Measurements from ENCODE around the gene IL34.

DNA sequence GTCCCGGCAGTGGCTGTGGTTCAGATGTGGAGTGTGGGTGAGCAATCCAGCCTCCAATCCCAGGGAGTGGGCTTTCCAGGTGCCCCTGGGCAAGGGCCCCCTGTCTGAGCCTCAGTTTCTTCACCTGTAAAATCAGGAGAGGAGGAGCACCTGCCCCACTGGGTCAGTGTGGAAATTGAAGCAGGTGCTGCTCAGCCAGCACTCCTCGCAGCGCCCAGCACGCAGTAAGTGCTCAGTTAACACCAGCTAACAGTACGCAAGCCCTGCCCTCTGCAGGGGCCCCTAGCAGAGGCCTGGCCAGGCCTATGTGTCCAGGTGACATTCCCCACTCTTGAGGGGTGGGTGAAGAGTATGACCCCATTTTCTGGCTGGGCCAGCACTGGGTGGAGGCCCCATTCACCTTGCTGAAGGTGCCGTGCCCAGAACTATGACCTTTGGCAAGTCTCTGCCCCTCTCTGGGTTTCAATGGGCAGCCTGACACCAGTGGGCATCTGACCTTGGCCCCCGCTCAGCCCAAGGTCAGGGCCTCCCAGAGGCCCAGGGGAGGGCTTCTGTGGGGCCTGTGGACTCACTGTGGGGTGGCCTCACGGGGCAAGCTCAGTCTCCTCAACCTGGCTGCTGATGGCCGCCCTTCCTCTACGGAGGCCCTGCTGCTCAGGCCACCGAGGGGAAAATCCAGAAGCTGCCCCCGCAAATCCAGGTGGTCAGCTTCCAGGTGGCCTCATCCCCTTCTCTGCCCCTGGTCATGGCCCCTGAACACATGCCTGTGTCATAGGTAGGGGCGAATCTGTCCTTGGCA is 37.0 kb downstream of the IL34 start:
- TF ChIP-seq, protein P1, sequence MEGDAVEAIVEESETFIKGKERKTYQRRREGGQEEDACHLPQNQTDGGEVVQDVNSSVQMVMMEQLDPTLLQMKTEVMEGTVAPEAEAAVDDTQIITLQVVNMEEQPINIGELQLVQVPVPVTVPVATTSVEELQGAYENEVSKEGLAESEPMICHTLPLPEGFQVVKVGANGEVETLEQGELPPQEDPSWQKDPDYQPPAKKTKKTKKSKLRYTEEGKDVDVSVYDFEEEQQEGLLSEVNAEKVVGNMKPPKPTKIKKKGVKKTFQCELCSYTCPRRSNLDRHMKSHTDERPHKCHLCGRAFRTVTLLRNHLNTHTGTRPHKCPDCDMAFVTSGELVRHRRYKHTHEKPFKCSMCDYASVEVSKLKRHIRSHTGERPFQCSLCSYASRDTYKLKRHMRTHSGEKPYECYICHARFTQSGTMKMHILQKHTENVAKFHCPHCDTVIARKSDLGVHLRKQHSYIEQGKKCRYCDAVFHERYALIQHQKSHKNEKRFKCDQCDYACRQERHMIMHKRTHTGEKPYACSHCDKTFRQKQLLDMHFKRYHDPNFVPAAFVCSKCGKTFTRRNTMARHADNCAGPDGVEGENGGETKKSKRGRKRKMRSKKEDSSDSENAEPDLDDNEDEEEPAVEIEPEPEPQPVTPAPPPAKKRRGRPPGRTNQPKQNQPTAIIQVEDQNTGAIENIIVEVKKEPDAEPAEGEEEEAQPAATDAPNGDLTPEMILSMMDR (IDR thresholded peaks at IDR 0.05; ENCODE audit: low read length) = no peak
- no peak for TF ChIP-seq EZH2 (IDR thresholded peaks at IDR 0.05; ENCODE audit: borderline replicate concordance, low read length)

All from OCI-LY1 (cell line).